ENCODE results near the gene SCG2.

Gene SCG2

GRCh38 chr2:223619486-223620129 is 17.4 kb upstream of the SCG2 start:
- Mint-ChIP-seq H3K27ac (no peak overlapping the region), H3K4me1 (ENCODE audit: low read depth) (no peaks in the 10 kb centered on the region), H3K27me3 (peaks cover 12% of the 10 kb centered on the region), H3K4me3 (no peak overlapping the region), H3K9me3 (ENCODE audit: low read depth) (no peaks in the 10 kb centered on the region), H3K36me3 (no peaks in the 10 kb centered on the region)

- H3K27me3 Mint-ChIP-seq = peaks cover 24% of the 10 kb centered on the region
- H3K4me3 Mint-ChIP-seq = no peak overlapping the region
- no peaks in the 10 kb centered on the region for H3K4me1 Mint-ChIP-seq (ENCODE audit: low read depth)
Observed at GRCh38 chr2:223618172-223619035, 16.2 kb upstream of the SCG2 start.

GRCh38 chr2:223614534-223614933 is 12.4 kb upstream of the SCG2 start:
- no peaks in the 10 kb centered on the region for H3K36me3 Mint-ChIP-seq
- no peaks in the 10 kb centered on the region for H3K9me3 Mint-ChIP-seq (ENCODE audit: low read depth)
- peaks cover 30% of the 10 kb centered on the region for H3K27me3 Mint-ChIP-seq
- no peak overlapping the region for H3K4me3 Mint-ChIP-seq
- no peaks in the 10 kb centered on the region for H3K4me1 Mint-ChIP-seq (ENCODE audit: low read depth)
- no peak overlapping the region for H3K27ac Mint-ChIP-seq

More at GRCh38 chr2:223618172-223619035, 16.2 kb upstream of the SCG2 start:
- Mint-ChIP-seq H3K9me3 (ENCODE audit: low read depth) (no peaks in the 10 kb centered on the region), H3K27ac (no peak overlapping the region), H3K36me3 (no peaks in the 10 kb centered on the region)

- H3K27me3 Mint-ChIP-seq = peaks cover 28% of the 10 kb centered on the region
Observed at GRCh38 chr2:223613017-223613950, 11.1 kb upstream of the SCG2 start.

GRCh38 chr2:223612501-223612900 is 10.3 kb upstream of the SCG2 start:
- H3K4me3 Mint-ChIP-seq = no peak overlapping the region
- H3K27me3 Mint-ChIP-seq = peaks cover 28% of the 10 kb centered on the region

More at GRCh38 chr2:223613017-223613950, 11.1 kb upstream of the SCG2 start:
- Mint-ChIP-seq H3K9me3 (ENCODE audit: low read depth) (no peaks in the 10 kb centered on the region), H3K36me3 (no peaks in the 10 kb centered on the region), H3K4me1 (ENCODE audit: low read depth) (no peaks in the 10 kb centered on the region), H3K27ac (no peak overlapping the region), H3K4me3 (no peak overlapping the region)

GRCh38 chr2:223611061-223611460 is 8.9 kb upstream of the SCG2 start:
- no peak overlapping the region for H3K4me3 Mint-ChIP-seq
- H3K27ac Mint-ChIP-seq = no peak overlapping the region
- H3K36me3 Mint-ChIP-seq = no peaks in the 10 kb centered on the region
- H3K27me3 Mint-ChIP-seq = peaks cover 32% of the 10 kb centered on the region
- H3K9me3 Mint-ChIP-seq (ENCODE audit: low read depth) = no peaks in the 10 kb centered on the region
- H3K4me1 Mint-ChIP-seq (ENCODE audit: low read depth) = no peaks in the 10 kb centered on the region

More at GRCh38 chr2:223612501-223612900, 10.3 kb upstream of the SCG2 start:
- H3K4me1 Mint-ChIP-seq (ENCODE audit: low read depth) = no peaks in the 10 kb centered on the region
- H3K27ac Mint-ChIP-seq = no peak overlapping the region
- H3K36me3 Mint-ChIP-seq = no peaks in the 10 kb centered on the region
- H3K9me3 Mint-ChIP-seq (ENCODE audit: low read depth) = no peaks in the 10 kb centered on the region

- Mint-ChIP-seq H3K9me3 (ENCODE audit: low read depth) (no peaks in the 10 kb centered on the region), H3K4me3 (no peak overlapping the region), H3K27me3 (peaks cover 11% of the 10 kb centered on the region), H3K36me3 (no peaks in the 10 kb centered on the region), H3K4me1 (ENCODE audit: low read depth) (peaks cover 2% of the 10 kb centered on the region), H3K27ac (no peak overlapping the region)
Observed at GRCh38 chr2:223607476-223607875, 5.3 kb upstream of the SCG2 start.

- H3K4me1 Mint-ChIP-seq (ENCODE audit: low read depth) = peaks cover 5% of the 10 kb centered on the region
- no peaks in the 10 kb centered on the region for H3K36me3 Mint-ChIP-seq
Observed at GRCh38 chr2:223606946-223607345, 4.8 kb upstream of the SCG2 start.

GRCh38 chr2:223604231-223604630 is 2.1 kb upstream of the SCG2 start:
- Mint-ChIP-seq H3K27me3 (peaks cover 13% of the 10 kb centered on the region), H3K4me1 (ENCODE audit: low read depth) (peaks cover 5% of the 10 kb centered on the region), H3K36me3 (no peaks in the 10 kb centered on the region), H3K9me3 (ENCODE audit: low read depth) (no peaks in the 10 kb centered on the region), H3K27ac (no peak overlapping the region), H3K4me3 (no peak overlapping the region)

More at GRCh38 chr2:223606946-223607345, 4.8 kb upstream of the SCG2 start:
- H3K27ac Mint-ChIP-seq = no peak overlapping the region
- no peaks in the 10 kb centered on the region for H3K9me3 Mint-ChIP-seq (ENCODE audit: low read depth)
- no peak overlapping the region for H3K4me3 Mint-ChIP-seq
- H3K27me3 Mint-ChIP-seq = peaks cover 9% of the 10 kb centered on the region

GRCh38 chr2:223602972-223603371 is 811 bp upstream of the SCG2 start:
- Mint-ChIP-seq H3K4me3 (no peak overlapping the region), H3K36me3 (no peaks in the 10 kb centered on the region), H3K27me3 (peaks cover 18% of the 10 kb centered on the region), H3K9me3 (ENCODE audit: low read depth) (no peaks in the 10 kb centered on the region), H3K4me1 (ENCODE audit: low read depth) (peaks cover 5% of the 10 kb centered on the region), H3K27ac (no peak overlapping the region)

- Mint-ChIP-seq H3K4me3 (no peak overlapping the region), H3K27me3 (peaks cover 14% of the 10 kb centered on the region), H3K9me3 (ENCODE audit: low read depth) (no peaks in the 10 kb centered on the region), H3K27ac (no peak overlapping the region), H3K36me3 (no peaks in the 10 kb centered on the region), H3K4me1 (ENCODE audit: low read depth) (peaks cover 5% of the 10 kb centered on the region)
Observed at GRCh38 chr2:223601018-223601417, 1.1 kb downstream of the SCG2 start.

GRCh38 chr2:223599640-223600380 is 2.4 kb downstream of the SCG2 start:
- Mint-ChIP-seq H3K4me1 (ENCODE audit: low read depth) (peaks cover 5% of the 10 kb centered on the region), H3K27ac (no peak overlapping the region), H3K27me3 (peaks cover 14% of the 10 kb centered on the region), H3K4me3 (no peak overlapping the region), H3K36me3 (no peaks in the 10 kb centered on the region), H3K9me3 (ENCODE audit: low read depth) (no peaks in the 10 kb centered on the region)

- Mint-ChIP-seq H3K36me3 (no peaks in the 10 kb centered on the region), H3K9me3 (ENCODE audit: low read depth) (no peaks in the 10 kb centered on the region), H3K4me1 (ENCODE audit: low read depth) (peaks cover 5% of the 10 kb centered on the region), H3K27ac (no peak overlapping the region), H3K27me3 (peaks cover 14% of the 10 kb centered on the region), H3K4me3 (no peak overlapping the region)
Observed at GRCh38 chr2:223598994-223599639, 3.0 kb downstream of the SCG2 start.

GRCh38 chr2:223597076-223597475 is 5.1 kb downstream of the SCG2 start:
- Mint-ChIP-seq H3K36me3 (no peaks in the 10 kb centered on the region), H3K9me3 (ENCODE audit: low read depth) (no peaks in the 10 kb centered on the region), H3K27ac (no peak overlapping the region), H3K4me1 (ENCODE audit: low read depth) (peaks cover under 1% of the 10 kb centered on the region), H3K27me3 (peaks cover 15% of the 10 kb centered on the region), H3K4me3 (no peak overlapping the region)

Measured in activated naive CD8-positive, alpha-beta T cell (primary cell).